HG03457 (cell line): ENCODE results near the gene CCDC194.

Source experiments
- ATAC-seq: cut with Tn5 transposase; IDR thresholded peaks from one replicate; pipeline ENCODE4 v1.9.1; 2021; ENCODE audit warnings: moderate number of reproducible peaks; ENCODE audit not compliant: unreplicated experiment

CCDC194 gene

GRCh38 chr19:17406046-17406886 is 12.3 kb upstream of the CCDC194 start:
- ATAC-seq: no peak

GRCh38 chr19:17405250-17406045 is 11.5 kb upstream of the CCDC194 start, which contains the start of gene BST2:
BST2 (minus strand) TSS chr19:17405630; CDS start chr19:17405575, 55 bp downstream.
- peak; percentile 63 for ATAC-seq

- no peak for ATAC-seq
These were observed 10.7 kb upstream of the CCDC194 start for GRCh38 chr19:17404621-17405249.

GRCh38 chr19:17404015-17404414 is 10.0 kb upstream of the CCDC194 start:
- ATAC-seq: no peak

GRCh38 chr19:17402982-17403855 is 9.2 kb upstream of the CCDC194 start:
- ATAC-seq: no peak

GRCh38 chr19:17401628-17402027 is 7.6 kb upstream of the CCDC194 start:
- ATAC-seq: no peak

GRCh38 chr19:17398902-17399527 is 5.0 kb upstream of the CCDC194 start:
- no peak for ATAC-seq

- no peak for ATAC-seq
These were observed 957 bp upstream of the CCDC194 start for GRCh38 chr19:17394891-17395415.

- no peak for ATAC-seq
These were observed 994 bp downstream of the CCDC194 start for GRCh38 chr19:17393002-17393401.

- ATAC-seq: no peak
These were observed 2.4 kb downstream of the CCDC194 start for GRCh38 chr19:17391371-17392151.

GRCh38 chr19:17390665-17391370 is 3.2 kb downstream of the CCDC194 start:
- peak; percentile 84 for ATAC-seq

- no peak for ATAC-seq
These were observed 3.9 kb downstream of the CCDC194 start for GRCh38 chr19:17389957-17390664.

GRCh38 chr19:17389288-17389687 is 4.7 kb downstream of the CCDC194 start:
- ATAC-seq: no peak

- ATAC-seq: no peak
These were observed 8.0 kb downstream of the CCDC194 start for GRCh38 chr19:17385878-17386611.

- no peak for ATAC-seq
These were observed 13.4 kb downstream of the CCDC194 start for GRCh38 chr19:17380426-17381138.

- no peak for ATAC-seq
These were observed 14.8 kb downstream of the CCDC194 start for GRCh38 chr19:17379221-17379631.
